NB4 (cell line): Measurements from ENCODE around the gene ARID1B.

Source experiments
- POLR2A ChIP-seq: IDR thresholded peaks from 2 replicates; pipeline ENCODE4 v1.6.1; 2011; ENCODE audit warnings: mild to moderate bottlenecking; ENCODE audit not compliant: insufficient read length; ENCODE audit errors: extremely low read depth
- TF ChIP-seq, protein P1 (sequence below): IDR thresholded peaks from one replicate; pipeline ENCODE4 v1.5.1; 2012; ENCODE audit warnings: low read depth, low read length
- TF ChIP-seq, protein P2 (sequence below): IDR thresholded peaks from 2 replicates; pipeline ENCODE4 v1.6.1; 2011; ENCODE audit warnings: low read depth, low read length

DNA sequence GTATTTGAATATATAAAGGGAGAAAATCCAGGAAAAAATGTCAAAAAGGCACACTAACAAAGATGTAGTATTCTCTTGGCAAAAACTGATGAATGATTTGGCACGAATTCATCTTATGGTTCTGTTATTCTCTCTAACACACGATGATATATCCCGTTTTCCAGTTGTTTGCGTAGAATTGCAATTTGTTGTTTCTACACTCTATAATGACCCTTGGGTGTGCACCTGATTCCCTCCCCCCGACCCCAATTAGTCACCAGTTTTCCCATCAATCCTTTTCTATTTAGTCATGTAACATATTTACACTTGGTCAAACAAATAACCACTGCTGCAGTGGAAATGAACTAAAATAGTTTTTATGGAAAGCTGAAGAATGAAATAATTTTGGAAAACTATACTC lies 1.5 kb upstream of the ARID1B start:
- TF ChIP-seq POLR2A = no peak
- TF ChIP-seq, protein P1, sequence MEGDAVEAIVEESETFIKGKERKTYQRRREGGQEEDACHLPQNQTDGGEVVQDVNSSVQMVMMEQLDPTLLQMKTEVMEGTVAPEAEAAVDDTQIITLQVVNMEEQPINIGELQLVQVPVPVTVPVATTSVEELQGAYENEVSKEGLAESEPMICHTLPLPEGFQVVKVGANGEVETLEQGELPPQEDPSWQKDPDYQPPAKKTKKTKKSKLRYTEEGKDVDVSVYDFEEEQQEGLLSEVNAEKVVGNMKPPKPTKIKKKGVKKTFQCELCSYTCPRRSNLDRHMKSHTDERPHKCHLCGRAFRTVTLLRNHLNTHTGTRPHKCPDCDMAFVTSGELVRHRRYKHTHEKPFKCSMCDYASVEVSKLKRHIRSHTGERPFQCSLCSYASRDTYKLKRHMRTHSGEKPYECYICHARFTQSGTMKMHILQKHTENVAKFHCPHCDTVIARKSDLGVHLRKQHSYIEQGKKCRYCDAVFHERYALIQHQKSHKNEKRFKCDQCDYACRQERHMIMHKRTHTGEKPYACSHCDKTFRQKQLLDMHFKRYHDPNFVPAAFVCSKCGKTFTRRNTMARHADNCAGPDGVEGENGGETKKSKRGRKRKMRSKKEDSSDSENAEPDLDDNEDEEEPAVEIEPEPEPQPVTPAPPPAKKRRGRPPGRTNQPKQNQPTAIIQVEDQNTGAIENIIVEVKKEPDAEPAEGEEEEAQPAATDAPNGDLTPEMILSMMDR = no peak
- TF ChIP-seq, protein P2, sequence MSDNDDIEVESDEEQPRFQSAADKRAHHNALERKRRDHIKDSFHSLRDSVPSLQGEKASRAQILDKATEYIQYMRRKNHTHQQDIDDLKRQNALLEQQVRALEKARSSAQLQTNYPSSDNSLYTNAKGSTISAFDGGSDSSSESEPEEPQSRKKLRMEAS = no peak
